HT1080 (cell line): ENCODE data around the gene HLX. TPM values are rescaled to one million over a fixed set of nuclear protein-coding genes. Genes with fewer than 3 reads are reported as not detected.
A peak's percentile ranks its signal among the peaks of the same experiment; 100 is the strongest.

Experiments
- DNase-seq: peaks from one replicate; pipeline ENCODE4 v3.0.0-alpha.2; 2015; ENCODE audit warnings: low read depth
- total RNA-seq: library from RNA; depleted of rRNA; stranded (reverse); fragments of >200 nt; shearing (Covaris generic); gene quantifications from 2 replicates; pipeline ENCODE4 v1.2.3, GENCODE V29; 2014

Gene HLX
- total RNA-seq, 1 experiment from 2014 or later, result 2.9 TPM

GRCh38 chr1:220894025-220894923 is 15.0 kb downstream of the HLX start:
- no peak for DNase-seq

- no peak for DNase-seq
Measured at GRCh38 chr1:220894924-220895256, 15.6 kb downstream of the HLX start.

DNA sequence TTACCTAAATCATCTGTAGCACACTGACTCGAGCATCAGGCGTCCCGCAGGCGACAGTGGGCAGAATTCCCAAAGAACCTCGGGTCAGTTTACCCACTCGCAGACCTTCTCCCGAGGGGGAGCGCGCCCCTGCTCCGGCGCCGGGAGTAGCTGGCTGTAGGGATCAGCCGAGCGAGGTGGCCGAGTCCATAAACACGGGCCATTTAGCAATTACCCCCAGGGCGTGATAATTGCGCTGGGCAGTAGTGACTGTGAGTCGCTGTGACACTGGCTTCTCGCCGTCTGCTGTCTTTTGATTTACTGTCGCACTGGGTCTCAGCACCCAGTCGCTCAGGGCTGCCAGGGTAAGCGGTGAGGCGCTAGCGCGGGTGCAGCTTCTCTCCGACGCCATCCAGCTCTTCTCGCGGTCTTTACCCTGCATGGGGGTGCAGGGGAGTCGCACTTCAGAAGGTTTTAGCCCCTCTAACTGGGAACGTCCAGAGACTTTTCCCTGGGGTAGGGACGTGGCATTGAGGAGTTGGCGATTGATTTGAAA is 16.2 kb downstream of the HLX start:
- no peak for DNase-seq

DNA sequence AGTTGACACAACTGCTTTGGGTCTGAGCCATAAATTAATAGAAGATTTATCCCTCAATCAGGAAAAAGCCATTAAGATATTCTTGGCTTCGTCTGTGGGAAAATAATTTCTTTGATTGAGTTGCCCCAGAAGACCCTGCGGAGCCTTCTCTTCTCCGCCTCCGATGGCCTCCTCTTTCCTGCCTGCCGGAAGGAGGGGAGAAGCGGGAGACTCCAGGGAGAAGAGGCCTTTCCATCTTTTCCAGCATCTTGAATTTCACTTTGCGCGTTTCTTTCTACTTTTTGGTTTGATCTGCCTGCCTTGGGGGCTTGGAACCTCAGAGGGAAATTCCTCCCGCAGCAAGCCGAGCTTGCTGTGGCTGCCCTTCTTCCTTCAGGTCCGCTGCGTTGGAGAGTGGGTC is 16.8 kb downstream of the HLX start:
- DNase-seq, result no peak

GRCh38 chr1:220900842-220901241 is 21.6 kb downstream of the HLX start:
- no peak for DNase-seq

DNA sequence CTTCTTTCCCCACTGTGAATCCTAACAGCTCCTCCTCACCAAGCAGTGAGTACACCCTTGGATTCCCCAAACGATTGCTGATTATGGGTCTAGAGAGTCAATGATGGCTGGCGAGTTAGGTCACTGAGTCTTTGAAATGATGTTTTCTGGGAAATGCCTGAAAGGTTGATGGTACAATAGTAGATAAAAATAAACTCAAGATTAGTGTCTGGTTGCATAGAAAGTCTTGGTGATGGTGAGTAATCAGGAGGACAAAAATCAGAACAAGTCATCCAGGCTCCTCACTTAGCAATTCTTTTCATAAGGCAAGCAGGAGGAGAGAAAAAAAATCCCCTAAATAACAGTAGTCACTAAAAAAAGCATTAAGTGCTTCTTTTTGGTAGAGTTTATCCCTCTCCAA is 22.6 kb downstream of the HLX start:
- DNase-seq, result no peak

DNA sequence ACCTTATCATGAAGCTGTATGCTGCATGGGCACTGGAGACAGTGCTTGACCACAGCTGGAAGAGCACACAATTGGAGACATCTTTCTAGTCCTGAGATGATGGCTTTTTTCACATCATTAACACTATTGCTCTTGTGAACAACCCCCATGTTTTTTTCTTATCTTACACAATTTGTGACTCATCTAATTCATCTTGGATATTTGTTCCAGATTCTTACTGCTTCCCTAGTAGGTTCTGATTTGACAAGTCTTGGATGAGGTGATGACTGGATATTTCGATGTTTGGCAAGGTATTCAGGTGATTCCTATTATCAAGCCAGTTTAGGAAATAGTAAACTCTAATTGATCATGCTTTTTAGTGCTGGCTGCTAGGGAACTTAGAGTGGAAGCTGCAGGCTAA is 23.7 kb downstream of the HLX start:
- no peak for DNase-seq

GRCh38 chr1:220904876-220905275 is 25.6 kb downstream of the HLX start:
- no peak for DNase-seq

GRCh38 chr1:220905650-220906560 is 26.7 kb downstream of the HLX start:
- DNase-seq, result no peak

GRCh38 chr1:220906561-220907334 is 27.5 kb downstream of the HLX start:
- DNase-seq, result peak; percentile 18

DNA sequence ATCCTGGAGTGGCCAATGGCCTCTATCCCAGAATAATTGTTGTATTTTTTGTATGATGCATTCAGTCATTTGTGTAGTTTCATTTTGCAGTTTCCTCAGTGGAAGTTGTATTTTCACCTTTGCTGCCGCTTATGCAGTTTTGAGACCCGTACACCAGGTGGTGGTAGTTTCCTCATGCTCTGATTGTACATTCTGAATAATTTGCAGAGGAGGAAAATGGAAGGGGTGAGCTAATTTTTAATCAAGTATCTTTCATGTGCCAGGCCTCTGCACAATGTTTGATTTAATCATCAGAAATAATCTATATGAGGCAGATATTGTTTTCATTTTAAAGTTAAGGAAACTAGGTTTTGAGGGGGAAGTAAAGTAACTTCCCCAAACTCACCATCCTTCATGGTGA is 29.5 kb downstream of the HLX start:
- peak; percentile 24 for DNase-seq

GRCh38 chr1:220910021-220910420 is 30.8 kb downstream of the HLX start:
- no peak for DNase-seq

- DNase-seq, result no peak
Measured at GRCh38 chr1:220914283-220915116, 35.3 kb downstream of the HLX start.

DNA sequence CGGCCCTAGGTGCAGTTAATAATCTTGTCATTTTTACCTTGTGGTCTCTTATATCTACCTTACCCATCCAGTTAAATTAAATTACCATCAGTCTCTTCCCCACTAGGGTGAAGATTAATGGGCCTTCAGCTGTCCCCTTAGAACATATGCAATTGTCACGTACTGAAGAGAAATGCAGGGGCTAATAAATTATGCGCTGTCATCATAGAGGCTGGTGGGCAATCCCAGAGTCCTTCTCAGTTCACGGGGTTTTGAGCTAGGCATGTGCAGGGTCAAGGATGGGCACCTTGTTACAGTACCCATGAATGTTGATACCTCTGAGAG is 35.8 kb downstream of the HLX start:
- DNase-seq, result no peak

- no peak for DNase-seq
Measured at GRCh38 chr1:220915954-220916353, 36.7 kb downstream of the HLX start.

- DNase-seq, result no peak
Measured at GRCh38 chr1:220917101-220917500, 37.9 kb downstream of the HLX start.

GRCh38 chr1:220917535-220918209 is 38.4 kb downstream of the HLX start:
- DNase-seq, result no peak

- DNase-seq, result no peak
Measured at GRCh38 chr1:220918285-220918951, 39.2 kb downstream of the HLX start.

DNA sequence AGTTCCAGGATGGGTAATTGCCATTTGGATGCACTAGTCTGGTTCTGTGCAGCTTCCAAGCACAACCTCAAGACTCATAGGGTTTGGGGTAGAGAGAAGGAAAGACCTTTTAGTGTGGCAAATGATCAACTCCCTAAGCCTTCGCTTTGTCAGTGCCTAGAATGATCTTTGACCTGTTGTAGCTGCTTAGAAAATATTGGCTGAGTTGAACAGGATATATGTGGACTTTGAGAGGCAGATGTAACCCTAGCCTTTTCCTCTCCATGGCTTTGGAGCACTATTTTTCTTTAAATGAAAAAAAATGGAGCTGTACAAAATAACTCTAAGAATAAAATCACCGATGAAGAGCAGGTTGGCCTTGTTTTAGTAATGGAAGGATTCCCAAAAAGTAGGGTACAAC is 41.7 kb downstream of the HLX start:
- DNase-seq, result no peak
